ENCODE data around the gene PHLDB1.

DNA sequence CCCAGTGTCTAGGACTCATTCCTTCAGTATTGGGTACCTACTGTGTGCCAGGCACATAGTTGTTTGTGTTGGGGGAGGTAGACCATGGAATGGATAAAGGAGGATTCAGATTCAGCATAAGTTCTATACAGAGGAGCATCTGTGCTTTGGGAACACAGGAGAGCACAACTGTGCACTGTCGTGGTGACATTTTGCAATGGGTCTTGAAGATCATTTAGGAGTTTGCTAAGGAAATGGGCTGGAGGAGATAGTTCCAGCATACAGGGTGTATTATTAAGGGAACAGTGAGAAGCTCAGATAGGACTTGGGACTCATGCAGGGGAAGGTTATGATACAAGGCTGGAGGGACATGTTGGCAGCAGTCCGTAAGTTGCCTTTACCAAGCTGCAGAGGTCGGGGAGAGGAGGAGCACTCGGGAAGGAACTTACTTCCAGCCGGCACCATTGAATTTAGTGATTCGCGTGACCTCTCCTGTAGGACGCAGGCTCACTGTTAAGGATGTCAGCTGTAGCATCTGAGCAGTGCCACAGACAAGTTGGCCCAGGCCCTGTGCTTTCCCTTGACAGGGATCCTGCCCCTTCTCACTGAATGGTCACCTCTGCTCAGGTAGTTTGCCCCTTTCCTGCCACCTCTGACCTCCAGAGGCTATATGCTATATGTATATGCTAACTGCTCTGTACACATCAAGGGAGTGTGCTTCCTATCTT lies 46.4 kb downstream of the PHLDB1 start:
- TF ChIP-seq MAFK (IDR thresholded peaks at IDR 0.05; ENCODE audit: partially characterized antibody) = no peak
- no peak for TF ChIP-seq SMC3 (IDR thresholded peaks at IDR 0.05)
- no peak for TF ChIP-seq RCOR1 (IDR thresholded peaks at IDR 0.05; ENCODE audit: low read depth, low read length)
- TF ChIP-seq CEBPB (IDR thresholded peaks at IDR 0.05) = no peak
- TF ChIP-seq, protein P1, sequence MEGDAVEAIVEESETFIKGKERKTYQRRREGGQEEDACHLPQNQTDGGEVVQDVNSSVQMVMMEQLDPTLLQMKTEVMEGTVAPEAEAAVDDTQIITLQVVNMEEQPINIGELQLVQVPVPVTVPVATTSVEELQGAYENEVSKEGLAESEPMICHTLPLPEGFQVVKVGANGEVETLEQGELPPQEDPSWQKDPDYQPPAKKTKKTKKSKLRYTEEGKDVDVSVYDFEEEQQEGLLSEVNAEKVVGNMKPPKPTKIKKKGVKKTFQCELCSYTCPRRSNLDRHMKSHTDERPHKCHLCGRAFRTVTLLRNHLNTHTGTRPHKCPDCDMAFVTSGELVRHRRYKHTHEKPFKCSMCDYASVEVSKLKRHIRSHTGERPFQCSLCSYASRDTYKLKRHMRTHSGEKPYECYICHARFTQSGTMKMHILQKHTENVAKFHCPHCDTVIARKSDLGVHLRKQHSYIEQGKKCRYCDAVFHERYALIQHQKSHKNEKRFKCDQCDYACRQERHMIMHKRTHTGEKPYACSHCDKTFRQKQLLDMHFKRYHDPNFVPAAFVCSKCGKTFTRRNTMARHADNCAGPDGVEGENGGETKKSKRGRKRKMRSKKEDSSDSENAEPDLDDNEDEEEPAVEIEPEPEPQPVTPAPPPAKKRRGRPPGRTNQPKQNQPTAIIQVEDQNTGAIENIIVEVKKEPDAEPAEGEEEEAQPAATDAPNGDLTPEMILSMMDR (IDR thresholded peaks at IDR 0.05) = no peak
- no peak for TF ChIP-seq JUN (IDR thresholded peaks at IDR 0.05)
- no peak for TF ChIP-seq NPAS2 (CRISPR knock-in tag; IDR thresholded peaks at IDR 0.05; ENCODE audit: borderline replicate concordance)
- TF ChIP-seq POLR2A (IDR thresholded peaks at IDR 0.05; ENCODE audit: low read length) = no peak
- TF ChIP-seq PBX3 (IDR thresholded peaks at IDR 0.05) = no peak
- no peak for TF ChIP-seq EP300 (IDR thresholded peaks at IDR 0.05)
- no peak for TF ChIP-seq RFX5 (IDR thresholded peaks at IDR 0.05)
